ENCODE measurements around the gene VPS54.
"Not testable (repeated sequence)": the region's sequence is repeated elsewhere in the genome, so short reads cannot be mapped to it uniquely, and the experiment has no call there.

The VPS54 gene

DNA sequence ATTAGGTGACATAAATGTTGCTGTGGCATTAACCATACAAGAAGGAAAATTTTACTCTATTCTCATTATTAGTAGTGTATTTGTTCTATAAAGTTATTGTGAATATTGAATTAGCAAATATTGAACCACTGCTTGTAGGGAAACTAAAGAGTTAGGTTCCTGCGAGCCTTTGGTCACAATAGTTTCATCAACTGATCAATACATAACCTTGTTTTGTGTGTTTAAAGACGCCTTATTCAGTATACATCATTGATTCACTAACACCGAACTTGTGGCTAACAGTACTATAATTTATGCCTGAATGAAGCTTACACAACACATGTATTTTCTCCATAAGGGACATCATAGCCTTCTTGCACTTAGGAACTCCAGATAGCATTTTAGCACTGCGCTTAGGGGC is 36.9 kb downstream of the VPS54 start:
- H3K9me3 Mint-ChIP-seq: peaks cover 2% of the 10 kb centered on the region
- H3K4me1 Mint-ChIP-seq: no peaks in the 10 kb centered on the region
- no peaks in the 10 kb centered on the region for H3K27me3 Mint-ChIP-seq (ENCODE audit: low read depth, poor library complexity)
- H3K4me3 Mint-ChIP-seq: no peak overlapping the region
- TF ChIP-seq, protein P1, sequence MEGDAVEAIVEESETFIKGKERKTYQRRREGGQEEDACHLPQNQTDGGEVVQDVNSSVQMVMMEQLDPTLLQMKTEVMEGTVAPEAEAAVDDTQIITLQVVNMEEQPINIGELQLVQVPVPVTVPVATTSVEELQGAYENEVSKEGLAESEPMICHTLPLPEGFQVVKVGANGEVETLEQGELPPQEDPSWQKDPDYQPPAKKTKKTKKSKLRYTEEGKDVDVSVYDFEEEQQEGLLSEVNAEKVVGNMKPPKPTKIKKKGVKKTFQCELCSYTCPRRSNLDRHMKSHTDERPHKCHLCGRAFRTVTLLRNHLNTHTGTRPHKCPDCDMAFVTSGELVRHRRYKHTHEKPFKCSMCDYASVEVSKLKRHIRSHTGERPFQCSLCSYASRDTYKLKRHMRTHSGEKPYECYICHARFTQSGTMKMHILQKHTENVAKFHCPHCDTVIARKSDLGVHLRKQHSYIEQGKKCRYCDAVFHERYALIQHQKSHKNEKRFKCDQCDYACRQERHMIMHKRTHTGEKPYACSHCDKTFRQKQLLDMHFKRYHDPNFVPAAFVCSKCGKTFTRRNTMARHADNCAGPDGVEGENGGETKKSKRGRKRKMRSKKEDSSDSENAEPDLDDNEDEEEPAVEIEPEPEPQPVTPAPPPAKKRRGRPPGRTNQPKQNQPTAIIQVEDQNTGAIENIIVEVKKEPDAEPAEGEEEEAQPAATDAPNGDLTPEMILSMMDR (IDR thresholded peaks at IDR 0.05): no peak
- peaks cover 71% of the 10 kb centered on the region for H3K36me3 Mint-ChIP-seq (ENCODE audit: low read depth)
- no peak for DNase-seq
- H3K27ac Mint-ChIP-seq: peak overlapping the region; percentile 47

DNA sequence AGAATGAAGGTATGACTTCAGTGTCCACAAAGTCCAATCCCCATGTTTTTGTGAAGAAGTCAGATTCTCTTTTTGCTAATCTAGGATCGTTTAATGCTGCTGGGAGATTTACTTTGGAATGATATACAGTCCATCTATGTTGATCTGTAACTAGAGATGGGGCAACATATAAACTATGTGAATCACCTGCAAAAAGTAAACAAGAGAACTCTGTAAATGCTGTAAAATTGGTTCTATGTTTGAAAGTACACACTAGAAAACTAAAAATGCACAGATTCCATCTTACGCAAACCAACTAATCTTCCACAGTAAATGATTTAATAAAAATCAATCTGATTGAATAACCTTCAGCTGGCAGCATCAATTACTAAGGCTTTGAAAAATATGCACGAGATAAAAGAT is 37.5 kb downstream of the VPS54 start:
- Mint-ChIP-seq H3K27ac (no peak overlapping the region), H3K27me3 (ENCODE audit: low read depth, poor library complexity) (no peaks in the 10 kb centered on the region), H3K9me3 (peaks cover 5% of the 10 kb centered on the region), H3K4me1 (no peaks in the 10 kb centered on the region), H3K4me3 (no peak overlapping the region), H3K36me3 (ENCODE audit: low read depth) (peaks cover 74% of the 10 kb centered on the region)
- DNase-seq: no peak
- TF ChIP-seq, protein P1 (IDR thresholded peaks at IDR 0.05): no peak

DNA sequence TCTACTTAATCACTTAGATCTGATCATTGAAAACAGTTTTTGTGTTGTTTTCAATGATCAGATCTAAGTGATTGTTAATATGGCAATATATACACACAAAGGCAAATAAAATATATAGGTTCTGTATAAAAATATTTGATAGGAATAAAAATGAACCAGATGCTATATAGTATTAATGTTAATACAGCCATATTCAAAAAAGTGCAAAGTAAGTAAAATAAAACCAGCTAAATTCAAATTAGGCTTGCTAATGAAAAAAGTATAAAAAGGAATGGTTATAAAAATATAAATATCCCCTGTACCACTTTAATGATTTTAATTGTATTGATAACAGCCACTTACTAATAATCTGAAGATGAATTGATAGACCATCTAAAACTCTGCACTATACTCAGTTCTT is 38.4 kb downstream of the VPS54 start:
- Mint-ChIP-seq H3K9me3 (peaks cover 5% of the 10 kb centered on the region), H3K4me3 (no peak overlapping the region), H3K4me1 (no peaks in the 10 kb centered on the region), H3K36me3 (ENCODE audit: low read depth) (peaks cover 83% of the 10 kb centered on the region), H3K27ac (no peak overlapping the region), H3K27me3 (ENCODE audit: low read depth, poor library complexity) (no peaks in the 10 kb centered on the region)
- TF ChIP-seq, protein P1 (IDR thresholded peaks at IDR 0.05): no peak
- no peak for DNase-seq

DNA sequence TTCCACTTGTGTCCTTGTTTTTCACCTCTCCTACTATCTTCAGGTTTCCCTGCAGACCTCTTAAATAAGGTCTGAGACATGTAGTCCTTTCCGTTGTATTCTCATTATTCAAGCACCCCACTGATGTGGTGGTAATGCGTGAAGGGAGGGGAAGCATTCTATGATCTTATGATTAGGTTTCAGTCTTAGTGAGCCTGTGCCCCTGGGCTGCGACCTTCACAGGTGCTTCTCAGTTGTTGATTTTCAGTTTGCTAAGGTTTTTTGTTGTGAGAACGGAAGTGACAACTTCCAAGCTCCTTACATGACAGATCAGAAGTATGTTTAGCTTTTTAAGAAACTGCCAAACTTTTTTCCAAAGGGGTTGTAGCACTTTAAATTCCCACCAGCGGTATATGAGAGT is 41.3 kb downstream of the VPS54 start:
- DNase-seq: no peak
- TF ChIP-seq, protein P1 (IDR thresholded peaks at IDR 0.05): no peak
- H3K9me3 Mint-ChIP-seq: peaks cover 5% of the 10 kb centered on the region
- no peaks in the 10 kb centered on the region for H3K27me3 Mint-ChIP-seq (ENCODE audit: low read depth, poor library complexity)
- H3K36me3 Mint-ChIP-seq (ENCODE audit: low read depth): peaks cover 82% of the 10 kb centered on the region
- no peak overlapping the region for H3K4me3 Mint-ChIP-seq
- no peaks in the 10 kb centered on the region for H3K4me1 Mint-ChIP-seq
- no peak overlapping the region for H3K27ac Mint-ChIP-seq

DNA sequence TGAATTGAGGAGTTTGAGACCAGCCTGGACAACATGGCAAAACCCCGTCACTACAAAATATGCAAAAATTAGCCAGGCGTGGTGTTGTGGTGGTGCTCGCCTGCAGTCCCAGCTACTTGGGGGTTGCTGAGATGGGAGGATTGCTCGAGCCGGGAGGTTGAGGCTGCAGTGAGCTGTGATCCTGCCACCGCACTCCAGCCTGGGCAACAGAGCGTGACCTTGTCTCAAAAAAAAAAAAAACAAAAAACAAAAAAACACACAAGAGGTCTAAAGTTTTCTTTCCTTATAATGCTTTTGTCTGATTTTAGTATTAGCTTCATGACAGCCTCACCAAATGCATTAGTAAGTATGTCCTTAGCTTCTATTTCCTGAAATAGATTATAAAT is 43.1 kb downstream of the VPS54 start:
- DNase-seq: no peak
- Mint-ChIP-seq H3K4me3 (no peak overlapping the region), H3K9me3 (peaks cover 5% of the 10 kb centered on the region), H3K27ac (no peak overlapping the region), H3K27me3 (ENCODE audit: low read depth, poor library complexity) (no peaks in the 10 kb centered on the region), H3K36me3 (ENCODE audit: low read depth) (peaks cover 65% of the 10 kb centered on the region), H3K4me1 (no peaks in the 10 kb centered on the region)
- TF ChIP-seq, protein P1 (IDR thresholded peaks at IDR 0.05): no peak

DNA sequence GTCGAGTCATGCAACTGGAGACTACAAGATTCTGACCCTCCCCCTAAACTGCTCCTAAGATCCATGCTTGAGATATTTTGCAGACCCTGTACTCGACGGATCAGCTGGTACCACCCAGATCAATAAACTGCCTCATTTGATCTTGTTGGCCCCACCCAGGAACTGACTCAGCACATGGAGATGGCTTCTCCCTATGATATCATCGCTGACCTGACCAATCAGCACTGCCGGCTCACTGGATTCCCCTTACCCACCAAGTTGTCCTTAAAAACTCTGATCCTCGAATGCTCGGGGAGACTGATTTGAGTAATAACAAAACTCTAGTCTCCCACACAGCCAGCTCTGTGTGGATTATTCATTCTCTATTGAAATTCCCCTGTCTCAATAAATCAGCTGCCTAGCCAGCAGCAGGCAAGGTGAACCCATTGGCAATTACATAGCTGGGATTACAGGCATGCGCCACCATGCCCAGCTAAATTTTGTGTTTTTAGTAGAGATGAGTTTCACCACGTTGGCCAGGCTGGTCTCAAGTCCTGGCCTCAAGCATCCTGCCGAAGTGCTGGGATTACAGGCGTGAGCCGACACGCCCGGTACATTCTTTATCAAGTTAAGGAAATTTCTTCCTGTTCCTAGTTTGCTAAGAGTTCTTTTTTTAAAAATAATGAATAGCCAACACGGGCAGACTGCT is 43.6 kb downstream of the VPS54 start:
- TF ChIP-seq, protein P1 (IDR thresholded peaks at IDR 0.05): no peak
- Mint-ChIP-seq H3K4me3 (no peak overlapping the region), H3K4me1 (no peaks in the 10 kb centered on the region), H3K9me3 (peaks cover 5% of the 10 kb centered on the region), H3K27ac (no peak overlapping the region), H3K27me3 (ENCODE audit: low read depth, poor library complexity) (no peaks in the 10 kb centered on the region), H3K36me3 (ENCODE audit: low read depth) (peaks cover 60% of the 10 kb centered on the region)
- DNase-seq: no peak

DNA sequence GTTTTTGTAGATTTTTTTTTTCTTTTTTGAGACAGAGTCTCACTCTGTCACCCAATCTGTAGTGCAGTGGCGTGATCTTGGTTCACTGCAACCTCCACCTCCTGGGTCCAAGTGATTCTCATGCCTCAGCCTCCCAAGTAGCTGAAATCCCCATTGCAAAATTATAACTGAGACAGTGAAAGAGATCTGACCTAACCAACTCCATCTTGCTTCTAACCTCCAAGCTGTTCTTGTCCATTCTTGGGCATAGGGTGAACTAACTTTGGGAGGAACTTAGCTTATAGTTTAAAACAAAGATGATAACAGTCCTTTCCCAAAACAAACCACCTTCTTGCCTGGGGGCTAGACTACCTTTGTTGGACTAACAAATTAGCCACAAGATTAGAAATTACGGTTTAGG is 44.2 kb downstream of the VPS54 start:
- not testable (repeated sequence) for H3K4me3 Mint-ChIP-seq; DNase-seq; H3K27me3 Mint-ChIP-seq (ENCODE audit: low read depth, poor library complexity); H3K27ac Mint-ChIP-seq; H3K9me3 Mint-ChIP-seq; H3K4me1 Mint-ChIP-seq
- peaks cover 54% of the 10 kb centered on the region for H3K36me3 Mint-ChIP-seq (ENCODE audit: low read depth)

Data from nephron progenitor cell (in vitro differentiated cells).